ENCODE measurements around the gene VILL.

GRCh38 chr3:37956723-37957538 lies 33.7 kb upstream of the VILL start:
- TF ChIP-seq, protein P1, sequence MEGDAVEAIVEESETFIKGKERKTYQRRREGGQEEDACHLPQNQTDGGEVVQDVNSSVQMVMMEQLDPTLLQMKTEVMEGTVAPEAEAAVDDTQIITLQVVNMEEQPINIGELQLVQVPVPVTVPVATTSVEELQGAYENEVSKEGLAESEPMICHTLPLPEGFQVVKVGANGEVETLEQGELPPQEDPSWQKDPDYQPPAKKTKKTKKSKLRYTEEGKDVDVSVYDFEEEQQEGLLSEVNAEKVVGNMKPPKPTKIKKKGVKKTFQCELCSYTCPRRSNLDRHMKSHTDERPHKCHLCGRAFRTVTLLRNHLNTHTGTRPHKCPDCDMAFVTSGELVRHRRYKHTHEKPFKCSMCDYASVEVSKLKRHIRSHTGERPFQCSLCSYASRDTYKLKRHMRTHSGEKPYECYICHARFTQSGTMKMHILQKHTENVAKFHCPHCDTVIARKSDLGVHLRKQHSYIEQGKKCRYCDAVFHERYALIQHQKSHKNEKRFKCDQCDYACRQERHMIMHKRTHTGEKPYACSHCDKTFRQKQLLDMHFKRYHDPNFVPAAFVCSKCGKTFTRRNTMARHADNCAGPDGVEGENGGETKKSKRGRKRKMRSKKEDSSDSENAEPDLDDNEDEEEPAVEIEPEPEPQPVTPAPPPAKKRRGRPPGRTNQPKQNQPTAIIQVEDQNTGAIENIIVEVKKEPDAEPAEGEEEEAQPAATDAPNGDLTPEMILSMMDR (IDR thresholded peaks at IDR 0.05; ENCODE audit: low read depth, low read length, missing input control), result no peak
- TF ChIP-seq TAF1 (conservative IDR thresholded peaks at IDR 0.05) (no peak), GABPA (IDR thresholded peaks at IDR 0.05 in 1 of 2, conservative IDR thresholded peaks at IDR 0.05 in 1 of 2) (no peak), JUND (IDR thresholded peaks at IDR 0.05) (no peak), REST (IDR thresholded peaks at IDR 0.05) (no peak), ZBTB33 (IDR thresholded peaks at IDR 0.05) (no peak), EGR1 (IDR thresholded peaks at IDR 0.05; ENCODE audit: low read depth in 2 of 2) (no peak), RAD21 (IDR thresholded peaks at IDR 0.05) (peak in 1 of 2 donors; percentile 3), ATF3 (IDR thresholded peaks at IDR 0.05) (no peak), MAX (IDR thresholded peaks at IDR 0.05) (peak; percentile 16), YY1 (IDR thresholded peaks at IDR 0.05) (no peak), FOXA1 (IDR thresholded peaks at IDR 0.05) (no peak), HNF4A (conservative IDR thresholded peaks at IDR 0.05) (no peak), RXRA (IDR thresholded peaks at IDR 0.05) (no peak)

Measured in liver (tissue), 3 donors.